ENCODE measurements around the gene BLTP3A.
A peak's percentile ranks its signal among the peaks of the same experiment; 100 is the strongest.
"Not testable (repeated sequence)": the region's sequence is repeated elsewhere in the genome, so short reads cannot be mapped to it uniquely, and the experiment has no call there.

Gene BLTP3A, protein sequence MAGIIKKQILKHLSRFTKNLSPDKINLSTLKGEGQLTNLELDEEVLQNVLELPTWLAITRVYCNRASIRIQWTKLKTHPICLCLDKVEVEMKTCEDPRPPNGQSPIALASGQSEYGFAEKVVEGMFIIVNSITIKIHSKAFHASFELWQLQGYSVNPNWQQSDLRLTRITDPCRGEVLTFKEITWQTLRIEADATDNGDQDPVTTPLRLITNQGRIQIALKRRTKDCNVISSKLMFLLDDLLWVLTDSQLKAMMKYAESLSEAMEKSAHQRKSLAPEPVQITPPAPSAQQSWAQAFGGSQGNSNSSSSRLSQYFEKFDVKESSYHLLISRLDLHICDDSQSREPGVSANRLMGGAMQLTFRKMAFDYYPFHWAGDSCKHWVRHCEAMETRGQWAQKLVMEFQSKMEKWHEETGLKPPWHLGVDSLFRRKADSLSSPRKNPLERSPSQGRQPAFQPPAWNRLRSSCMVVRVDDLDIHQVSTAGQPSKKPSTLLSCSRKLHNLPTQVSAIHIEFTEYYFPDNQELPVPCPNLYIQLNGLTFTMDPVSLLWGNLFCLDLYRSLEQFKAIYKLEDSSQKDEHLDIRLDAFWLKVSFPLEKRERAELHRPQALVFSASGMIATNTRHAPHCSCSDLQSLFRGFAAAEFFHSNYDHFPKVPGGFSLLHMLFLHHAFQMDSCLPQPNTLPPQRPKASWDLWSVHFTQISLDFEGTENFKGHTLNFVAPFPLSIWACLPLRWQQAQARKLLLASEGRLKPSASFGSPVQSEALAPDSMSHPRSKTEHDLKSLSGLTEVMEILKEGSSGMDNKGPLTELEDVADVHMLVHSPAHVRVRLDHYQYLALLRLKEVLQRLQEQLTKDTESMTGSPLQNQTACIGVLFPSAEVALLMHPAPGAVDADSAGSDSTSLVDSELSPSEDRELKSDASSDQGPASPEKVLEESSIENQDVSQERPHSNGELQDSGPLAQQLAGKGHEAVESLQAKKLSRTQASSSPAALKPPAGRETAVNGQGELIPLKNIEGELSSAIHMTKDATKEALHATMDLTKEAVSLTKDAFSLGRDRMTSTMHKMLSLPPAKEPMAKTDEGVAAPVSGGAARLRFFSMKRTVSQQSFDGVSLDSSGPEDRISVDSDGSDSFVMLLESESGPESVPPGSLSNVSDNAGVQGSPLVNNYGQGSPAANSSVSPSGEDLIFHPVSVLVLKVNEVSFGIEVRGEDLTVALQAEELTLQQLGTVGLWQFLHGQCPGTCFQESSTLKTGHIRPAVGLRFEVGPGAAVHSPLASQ (N-terminal part only)

GRCh38 chr6:34791701-34792604, at the start of gene BLTP3A:
Gene BLTP3A (plus strand): TSS chr6:34792083. CDS start chr6:34792251, 168 bp downstream.
- DNase-seq: peak; percentile 47 to 80

DNA sequence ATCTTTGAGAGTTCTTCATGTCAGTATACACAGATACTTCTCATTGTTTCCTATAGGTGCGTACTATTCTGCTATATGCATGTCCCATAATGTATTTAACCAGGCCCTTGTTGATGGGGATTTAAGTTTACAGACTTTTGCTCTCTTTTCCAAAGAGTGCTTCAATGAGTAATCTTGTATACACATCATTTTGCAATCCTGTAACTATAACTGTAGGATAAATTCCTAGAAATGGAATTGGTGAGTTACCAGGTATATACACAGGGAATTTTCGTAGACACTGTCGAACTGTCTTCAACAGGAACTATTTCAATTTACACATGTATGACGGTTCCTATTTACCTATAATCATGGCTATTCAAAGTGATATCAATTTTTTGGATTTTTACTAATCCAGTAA, 49.8 kb upstream of the BLTP3A start:
- DNase-seq: no peak

GRCh38 chr6:34743625-34744293, 48.1 kb upstream of the BLTP3A start:
- no peak for DNase-seq

DNA sequence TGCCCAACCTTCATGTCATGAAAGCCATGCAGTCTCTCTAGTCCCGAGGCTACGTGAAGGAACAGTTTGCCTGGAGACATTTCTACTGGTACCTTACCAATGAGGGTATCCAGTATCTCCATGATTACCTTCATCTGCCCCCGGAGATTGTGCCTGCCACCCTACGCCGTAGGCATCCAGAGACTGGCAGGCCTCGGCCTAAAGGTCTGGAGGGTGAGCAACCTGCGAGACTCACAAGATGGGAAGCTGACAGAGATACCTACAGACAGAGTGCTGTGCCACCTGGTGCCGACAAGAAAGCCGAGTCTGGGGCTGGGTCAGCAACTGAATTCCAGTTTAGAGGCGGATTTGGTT, 47.6 kb upstream of the BLTP3A start:
- DNase-seq: not testable (repeated sequence)

DNA sequence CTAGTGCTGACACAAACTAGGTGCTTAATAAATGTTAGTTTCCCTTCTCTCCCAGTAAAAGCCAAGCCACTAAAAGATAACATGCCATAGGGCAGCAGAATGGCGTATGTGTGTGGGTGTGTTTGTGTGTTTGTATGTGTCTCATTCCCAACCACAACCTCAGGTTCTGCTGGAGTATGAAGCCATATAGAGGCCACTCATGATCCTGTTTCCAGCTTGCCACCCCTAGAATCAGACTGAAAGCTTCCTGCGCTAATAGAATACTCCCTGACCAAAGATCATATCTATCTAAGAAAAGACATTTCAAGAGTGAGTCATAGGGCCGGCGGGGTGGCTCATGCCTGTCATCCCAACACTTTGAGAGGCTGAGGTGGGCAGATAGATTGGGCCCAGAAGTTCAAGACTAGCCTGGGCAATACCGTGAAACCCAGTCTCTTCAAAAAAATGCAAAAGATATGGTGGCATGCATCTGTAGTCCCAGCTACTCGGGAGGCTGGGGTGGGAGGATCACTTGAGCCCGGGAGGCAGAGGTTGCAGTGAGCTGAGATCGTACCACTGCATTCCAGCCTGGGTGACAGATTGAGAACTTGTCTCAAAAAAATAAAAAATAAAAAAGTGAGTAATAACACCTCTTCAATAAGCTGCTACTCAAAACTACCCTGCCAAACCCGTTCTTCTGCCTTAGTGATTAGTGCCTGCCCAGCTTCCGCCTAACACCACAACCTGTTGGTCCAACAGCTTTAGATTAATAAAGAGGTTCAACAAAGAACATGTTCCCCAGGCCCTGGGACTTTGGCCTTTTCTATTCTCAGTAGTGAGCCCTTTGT, 46.4 kb upstream of the BLTP3A start:
- DNase-seq: no peak

DNA sequence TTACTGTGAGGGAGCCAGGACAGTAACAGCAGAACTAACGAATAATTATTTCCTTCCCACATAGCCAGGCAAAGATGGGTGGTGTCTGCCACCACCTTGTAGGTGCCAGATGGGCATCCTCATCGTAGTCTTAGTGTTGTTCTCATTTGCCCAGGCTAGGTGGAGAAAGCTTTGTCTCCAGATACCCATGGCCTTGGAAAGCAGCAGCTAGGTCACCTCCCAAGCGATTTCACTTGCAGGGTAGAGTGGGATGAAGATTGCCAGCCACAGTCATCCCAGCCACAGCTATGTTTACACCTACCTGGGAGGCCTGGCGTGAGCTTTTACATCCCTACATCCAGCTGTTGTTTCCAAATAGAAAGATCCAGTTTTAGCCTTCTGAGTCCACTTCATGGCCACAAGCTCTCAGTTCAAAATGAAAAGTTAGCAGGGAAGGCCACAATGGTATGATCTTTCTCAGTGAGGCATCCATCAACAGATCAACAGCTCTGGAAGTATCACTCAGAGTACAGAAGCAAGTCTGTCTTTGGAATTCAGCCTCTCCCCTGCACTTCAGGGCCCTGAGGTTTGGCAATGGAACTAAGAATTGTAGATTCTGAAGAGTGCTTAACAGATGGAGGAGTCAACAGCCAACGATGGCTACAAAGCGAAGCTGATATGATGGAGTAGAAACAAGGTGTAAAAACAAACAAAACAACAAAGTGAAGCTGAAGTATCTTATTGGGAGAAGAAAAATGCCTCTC, 45.6 kb upstream of the BLTP3A start:
- no peak for DNase-seq

GRCh38 chr6:34748757-34749156, 43.1 kb upstream of the BLTP3A start:
- no peak for DNase-seq

DNA sequence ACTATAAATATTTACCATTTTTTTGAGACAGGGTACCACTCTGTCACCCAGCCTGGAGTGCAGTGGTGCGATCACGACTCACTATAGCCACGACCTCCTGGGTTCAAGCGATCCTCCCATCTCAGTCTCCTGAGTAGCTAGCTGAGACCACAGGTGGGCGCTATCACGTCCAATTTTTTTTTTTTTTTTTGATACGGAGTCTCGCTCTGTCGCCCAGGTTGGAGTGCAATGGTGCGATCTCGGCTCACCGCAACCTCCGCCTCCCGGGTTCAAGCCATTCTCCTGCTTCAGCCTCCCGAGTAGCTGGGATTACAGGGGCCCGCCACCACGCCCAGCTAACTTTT, 35.4 kb upstream of the BLTP3A start:
- peak; percentile 8 to 45 for DNase-seq

DNA sequence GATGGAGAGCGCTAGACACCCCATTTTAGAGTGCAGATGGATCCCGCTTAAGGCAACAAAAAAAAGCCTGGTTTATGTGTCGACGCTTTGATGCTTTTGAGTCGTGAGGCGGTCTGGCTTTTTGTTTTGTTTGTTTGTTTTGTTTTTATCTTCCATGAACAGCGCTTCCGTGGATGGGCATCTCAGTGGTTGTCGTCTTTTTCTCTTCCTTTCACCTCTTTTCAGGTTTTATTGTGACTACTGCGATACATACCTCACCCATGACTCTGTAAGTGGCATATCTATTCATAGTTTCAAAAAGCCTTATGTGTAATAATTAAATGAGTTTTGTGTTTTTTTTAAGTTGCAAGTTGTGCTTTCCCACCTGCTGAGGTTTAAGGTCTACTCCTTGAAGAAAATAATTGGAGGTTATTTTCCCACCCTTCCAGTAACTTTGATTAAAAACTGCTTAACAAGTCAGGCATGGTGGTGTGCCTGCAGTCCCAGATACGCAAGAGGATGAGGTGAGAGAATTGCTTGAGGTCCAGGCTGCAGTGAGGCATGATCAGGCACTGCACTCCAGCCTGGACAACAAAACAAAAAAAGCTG, 34.1 kb upstream of the BLTP3A start:
- DNase-seq: no peak

DNA sequence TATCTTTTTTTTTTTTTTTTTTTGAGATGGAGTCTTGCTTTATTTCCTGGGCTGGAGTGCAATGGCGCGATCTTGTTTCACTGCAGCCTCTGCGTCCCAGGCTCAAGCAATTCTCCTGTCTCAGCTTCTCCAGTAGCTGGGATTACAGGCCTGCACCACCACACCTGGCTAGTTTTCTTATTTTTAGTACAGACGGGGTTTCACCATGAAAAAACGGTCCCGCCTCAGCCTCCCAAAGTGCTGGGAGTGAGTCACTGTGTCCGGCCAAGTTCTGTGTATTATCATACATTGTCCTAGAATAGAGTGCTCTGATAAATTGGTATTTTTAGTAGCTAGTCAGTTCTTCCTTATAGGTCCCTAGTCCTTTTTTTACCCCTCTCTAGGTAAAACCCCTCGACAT, 31.8 kb upstream of the BLTP3A start:
- DNase-seq: no peak

GRCh38 chr6:34761681-34762080, 30.2 kb upstream of the BLTP3A start:
- not testable (repeated sequence) for DNase-seq

DNA sequence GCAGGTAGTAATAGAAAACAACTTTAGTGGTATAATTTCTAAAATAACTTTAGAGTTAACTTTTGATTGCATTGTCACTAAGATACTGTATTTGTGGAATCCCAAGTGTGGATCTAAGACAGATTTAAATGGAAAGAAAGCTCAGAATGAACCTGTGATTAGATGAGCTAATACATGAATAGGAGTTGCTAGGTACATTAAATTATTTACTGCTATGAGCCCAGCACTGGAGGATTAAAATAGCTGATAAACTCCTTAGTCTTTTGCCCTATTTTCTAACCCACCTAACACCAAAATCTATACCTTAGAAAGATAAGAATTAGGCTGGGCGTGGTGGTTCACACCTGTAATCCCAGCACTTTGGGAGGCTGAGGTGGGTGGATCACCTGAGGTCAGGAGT, 23.7 kb upstream of the BLTP3A start:
- DNase-seq: no peak

GRCh38 chr6:34771727-34772126, 20.2 kb upstream of the BLTP3A start:
- DNase-seq: no peak

DNA sequence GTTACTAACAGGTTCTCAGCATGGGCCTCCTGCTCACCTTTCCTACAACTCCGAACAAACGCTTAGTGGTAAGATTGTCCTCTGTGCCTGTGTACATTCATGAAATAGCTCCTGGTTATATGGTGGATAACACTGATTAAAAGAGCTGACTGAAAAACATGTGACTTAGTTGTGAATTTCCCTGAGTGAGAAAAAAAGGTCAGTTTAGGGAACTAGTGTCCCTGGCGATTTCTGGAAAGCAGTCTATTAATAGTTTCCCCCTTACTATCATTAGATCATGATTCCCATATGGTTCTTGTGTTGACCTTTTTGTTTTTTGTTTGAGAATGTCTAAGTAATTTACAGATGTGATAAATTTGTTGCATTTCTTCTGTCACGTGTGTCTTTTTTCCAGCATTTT, 18.9 kb upstream of the BLTP3A start:
- DNase-seq: no peak

- DNase-seq: no peak
These were observed 18.0 kb upstream of the BLTP3A start for GRCh38 chr6:34773916-34774315.

- DNase-seq: no peak
These were observed 16.9 kb upstream of the BLTP3A start for GRCh38 chr6:34774967-34775366.

- not testable (repeated sequence) for DNase-seq
These were observed 6.5 kb upstream of the BLTP3A start for GRCh38 chr6:34785375-34785774.

- not testable (repeated sequence) for DNase-seq
These were observed 4.7 kb upstream of the BLTP3A start for GRCh38 chr6:34787152-34787551.

GRCh38 chr6:34788111-34788510, 3.8 kb upstream of the BLTP3A start:
- no peak for DNase-seq

Data from NCI-H524 (cell line).